ENCODE measurements around the gene GMDS. TPM values are rescaled to one million over a fixed set of nuclear protein-coding genes. Genes with fewer than 3 reads are reported as not detected.

Gene GMDS
- total RNA-seq, 2 donors from 2014 or later, result 25.4 to 29.5 TPM

- Mint-ChIP-seq H3K9me3 (no peaks in the 10 kb centered on the region), H3K27me3 (ENCODE audit: insufficient read depth) (no peaks in the 10 kb centered on the region), H3K4me3 (no peak overlapping the region), H3K4me1 (peaks cover 10% of the 10 kb centered on the region), H3K27ac (no peak overlapping the region), H3K36me3 (ENCODE audit: low read depth) (no peaks in the 10 kb centered on the region)
- Histone ChIP-seq H3K9ac (ENCODE audit: extremely low read depth, low read length, poor library complexity, severe bottlenecking) (no peak overlapping the region), H3K36me3 (ENCODE audit: control insufficient read depth, insufficient read depth, low read length) (no peaks in the 10 kb centered on the region), H3K9me3 (ENCODE audit: control insufficient read depth, low read length) (no peaks in the 10 kb centered on the region), H3K4me3 (ENCODE audit: low read length) (no peak overlapping the region), H3K27me3 (ENCODE audit: control insufficient read depth, insufficient read depth, low read length, poor library complexity, severe bottlenecking) (no peaks in the 10 kb centered on the region), H3K27ac (ENCODE audit: low read depth, low read length) (no peak overlapping the region), H3K4me1 (ENCODE audit: control insufficient read depth, insufficient read depth, low read length) (no peaks in the 10 kb centered on the region)
- DNase-seq, result no peak
- no peak for TF ChIP-seq CTCF (conservative IDR thresholded peaks at IDR 0.05)
- 88 to 97% methylated on average over 5 of the region's 5 CpGs for WGBS, 2 experiments (ENCODE audit: insufficient coverage in 1 of 2, insufficient read length in 1 of 2)
These were observed 51.5 kb downstream of the GMDS start for GRCh38 chr6:2193931-2194330.

GRCh38 chr6:2192976-2193375 is 52.4 kb downstream of the GMDS start:
- Histone ChIP-seq H3K27ac (ENCODE audit: low read depth, low read length) (no peak overlapping the region), H3K36me3 (ENCODE audit: control insufficient read depth, insufficient read depth, low read length) (no peaks in the 10 kb centered on the region), H3K4me1 (ENCODE audit: control insufficient read depth, insufficient read depth, low read length) (no peaks in the 10 kb centered on the region), H3K9me3 (ENCODE audit: control insufficient read depth, low read length) (no peaks in the 10 kb centered on the region), H3K9ac (ENCODE audit: extremely low read depth, low read length, poor library complexity, severe bottlenecking) (no peak overlapping the region), H3K27me3 (ENCODE audit: control insufficient read depth, insufficient read depth, low read length, poor library complexity, severe bottlenecking) (no peaks in the 10 kb centered on the region), H3K4me3 (ENCODE audit: low read length) (no peak overlapping the region)
- no peaks in the 10 kb centered on the region for H3K27me3 Mint-ChIP-seq (ENCODE audit: insufficient read depth)
- no peak for TF ChIP-seq CTCF (conservative IDR thresholded peaks at IDR 0.05)
- H3K4me3 Mint-ChIP-seq, result no peak overlapping the region
- no peaks in the 10 kb centered on the region for H3K36me3 Mint-ChIP-seq (ENCODE audit: low read depth)
- WGBS, 2 experiments (ENCODE audit: insufficient coverage in 1 of 2, insufficient read length in 1 of 2), result 92 to 100% methylated on average over 2 to 5 of the region's 5 CpGs
- no peak for DNase-seq
- H3K27ac Mint-ChIP-seq, result no peak overlapping the region
- peaks cover 11% of the 10 kb centered on the region for H3K4me1 Mint-ChIP-seq
- H3K9me3 Mint-ChIP-seq, result no peaks in the 10 kb centered on the region

GRCh38 chr6:2191390-2191740 is 54.0 kb downstream of the GMDS start:
- H3K4me3 ChIP-seq (ENCODE audit: low read length), result no peak overlapping the region
- Mint-ChIP-seq H3K4me3 (no peak overlapping the region), H3K4me1 (peaks cover 5% of the 10 kb centered on the region), H3K36me3 (ENCODE audit: low read depth) (no peaks in the 10 kb centered on the region), H3K9me3 (no peaks in the 10 kb centered on the region), H3K27ac (no peak overlapping the region), H3K27me3 (ENCODE audit: insufficient read depth) (no peaks in the 10 kb centered on the region)
- H3K36me3 ChIP-seq (ENCODE audit: control insufficient read depth, insufficient read depth, low read length), result no peaks in the 10 kb centered on the region
- no peak overlapping the region for H3K9ac ChIP-seq (ENCODE audit: extremely low read depth, low read length, poor library complexity, severe bottlenecking)
- no peaks in the 10 kb centered on the region for H3K27me3 ChIP-seq (ENCODE audit: control insufficient read depth, insufficient read depth, low read length, poor library complexity, severe bottlenecking)
- H3K4me1 ChIP-seq (ENCODE audit: control insufficient read depth, insufficient read depth, low read length), result no peaks in the 10 kb centered on the region
- no peak overlapping the region for H3K27ac ChIP-seq (ENCODE audit: low read depth, low read length)
- DNase-seq, result no peak
- TF ChIP-seq CTCF (conservative IDR thresholded peaks at IDR 0.05), result no peak
- H3K9me3 ChIP-seq (ENCODE audit: control insufficient read depth, low read length), result no peaks in the 10 kb centered on the region
- WGBS, 2 experiments (ENCODE audit: insufficient coverage in 1 of 2, insufficient read length in 1 of 2), result 95 to 96% methylated on average over 5 to 9 of the region's 9 CpGs

Data from endodermal cell (in vitro differentiated cells).